Adrenal gland (tissue), 12 donors: ENCODE results near the gene THEM5. TPM values are rescaled to one million over a fixed set of nuclear protein-coding genes. Genes with fewer than 3 reads are reported as not detected.

Experiments used
- DNase-seq, 7 donors: peaks; one replicate each; pipeline ENCODE4 v3.0.0-alpha.2; 2019 to 2020
- H3K27ac ChIP-seq, 5 donors: fragments of 200-600 bp; sonication (generic) in 4 of 5; 1 replicate in 3 of 5; 2 replicates in 2 of 5; pipeline versions ENCODE4 v1.5.1 to v1.8.0; 2016 to 2020; ENCODE audit warnings: mild to moderate bottlenecking in 1 of 5
- H3K27me3 ChIP-seq: fragments of 200-600 bp; 2 replicates; pipeline ENCODE4 v1.8.0; 2021
- H3K36me3 ChIP-seq, 2 donors: fragments of 200-600 bp; replicated peaks in 1 of 2; 1 replicate in 1 of 2; 2 replicates in 1 of 2; pipeline versions ENCODE4 v1.5.1 to v1.8.0; 2018 to 2022
- H3K4me1 ChIP-seq, 2 donors: fragments of 200-600 bp; replicated peaks in 1 of 2; 1 replicate in 1 of 2; 2 replicates in 1 of 2; pipeline versions ENCODE4 v1.5.1 to v1.8.0; 2018 to 2021
- H3K4me3 ChIP-seq, 4 donors: fragments of 200-600 bp; sonication (generic) in 3 of 4; one replicate each; pipeline ENCODE4 v1.5.1; 2016 to 2018
- H3K9me3 ChIP-seq, 3 donors: fragments of 200-600 bp; sonication (generic) in 1 of 3; replicated peaks in 1 of 3; 1 replicate in 2 of 3; 2 replicates in 1 of 3; pipeline versions ENCODE4 v1.5.1 to v1.8.0; 2016 to 2021
- POLR2A ChIP-seq, 2 donors: fragments of 450-650 bp; IDR thresholded peaks; one replicate each; pipeline ENCODE4 v1.6.1; 2017; ENCODE audit warnings: antibody characterized with exemption in 2 of 2, mild to moderate bottlenecking in 2 of 2, moderate library complexity in 1 of 2
- WGBS, 4 donors: extraction: QIAGEN DNeasy Blood & Tissue Kit in 2 of 4; methylation state at CpG; one replicate each; pipeline versions ENCODE4 v1.1.5 to v1.1.7; 2013 to 2017; 5-methylcytosine and 5-hydroxymethylcytosine counted together
- intact Hi-C, 2 donors: fragments of 100-400 bp; cut with DNase I; formaldehyde crosslinking; loops; one replicate each; pipeline versions ENCODE4 v1.14.1 to v1.15.0; 2022 to 2023
- polyA plus RNA-seq, 3 donors: library from polyadenylated mRNA; stranded (reverse); fragments of 200-250 nt in 2 of 3; fragments of 350-450 nt in 1 of 3; fragmentation: Illumina TruSeq in 1 of 3; extraction: RNeasy Lipid Tissue Mini Kit (QIAGEN cat#74804) in 1 of 3; gene quantifications; one replicate each; pipeline ENCODE4 v1.2.3, GENCODE V29; 2013 to 2014
- total RNA-seq, 9 donors: library from RNA; depleted of rRNA in 4 of 9; stranded (reverse); fragments of >200 nt in 4 of 9; fragments of 120-200 nt in 1 of 9; fragmentation: NEBNext Ultra II Directional in 1 of 9; extraction: Animal tissue kit (Norgen Biotek cat#: 25700) in 1 of 9; gene quantifications; one replicate each; pipeline versions ENCODE4 v1.1.0 to v1.2.4, GENCODE V29; 2013 to 2023
- TF ChIP-seq, protein P1 (sequence below), 6 experiments: fragments of 450-650 bp in 4 of 6; fragments of 200-600 bp in 2 of 6; sonication (generic) in 1 of 6; IDR thresholded peaks; 1 replicate in 5 of 6; 2 replicates in 1 of 6; pipeline versions ENCODE4 v1.5.1 to v1.8.0; 2016 to 2021; ENCODE audit warnings: antibody characterized with exemption in 6 of 6, mild to moderate bottlenecking in 2 of 6, moderate library complexity in 1 of 6
- donor health status: healthy with polysubstance abuse.
- donor health status: Bipolar disorder and iron deficiency.
- donor health status: DM: yes; HTN: yes; CAD: no.
- donor health status: DM: no; HTN: no; CAD: no.
- donor health status: DM: no; HTN: no; CAD: no.
- donor health status: DM: yes; HTN: yes; CAD: no.

THEM5 gene
- total and polyA plus RNA-seq, 12 donors: not detected

DNA sequence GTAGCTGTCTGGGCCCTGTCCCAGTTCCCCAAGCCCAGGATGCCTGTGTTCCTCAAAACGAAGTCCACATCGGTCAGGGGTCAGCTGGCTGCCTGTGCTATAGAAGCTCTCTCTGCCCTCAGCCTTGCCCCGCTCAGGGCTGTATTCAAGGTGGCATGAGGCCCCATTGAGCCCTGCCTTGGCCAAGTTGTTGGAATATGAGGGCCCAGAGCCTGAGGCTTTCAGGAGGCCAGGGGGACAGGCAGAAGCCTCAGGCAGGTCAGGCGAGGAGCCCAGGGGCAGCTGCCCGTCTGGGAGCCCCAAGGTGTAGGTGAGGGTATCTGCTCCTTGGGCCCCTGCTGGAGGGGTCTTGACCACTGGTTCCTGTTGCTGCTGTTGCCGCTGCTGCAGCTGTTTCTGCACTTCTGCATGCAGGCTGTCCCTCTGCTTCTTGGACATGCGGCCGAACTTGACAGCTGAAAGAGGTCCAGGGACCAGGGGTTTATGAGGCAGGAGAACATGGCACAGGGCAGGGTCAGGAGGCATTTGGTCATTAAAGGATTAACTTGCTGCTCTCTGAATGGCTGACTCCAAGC lies 38.5 kb downstream of the THEM5 start:
- Histone ChIP-seq H3K36me3 (no peaks in the 10 kb centered on the region), H3K27me3 (no peaks in the 10 kb centered on the region), H3K4me1 (no peaks in the 10 kb centered on the region), H3K9me3 (no peaks in the 10 kb centered on the region), H3K4me3 (no peak overlapping the region), H3K27ac (no peak overlapping the region)
- TF ChIP-seq, protein P1, sequence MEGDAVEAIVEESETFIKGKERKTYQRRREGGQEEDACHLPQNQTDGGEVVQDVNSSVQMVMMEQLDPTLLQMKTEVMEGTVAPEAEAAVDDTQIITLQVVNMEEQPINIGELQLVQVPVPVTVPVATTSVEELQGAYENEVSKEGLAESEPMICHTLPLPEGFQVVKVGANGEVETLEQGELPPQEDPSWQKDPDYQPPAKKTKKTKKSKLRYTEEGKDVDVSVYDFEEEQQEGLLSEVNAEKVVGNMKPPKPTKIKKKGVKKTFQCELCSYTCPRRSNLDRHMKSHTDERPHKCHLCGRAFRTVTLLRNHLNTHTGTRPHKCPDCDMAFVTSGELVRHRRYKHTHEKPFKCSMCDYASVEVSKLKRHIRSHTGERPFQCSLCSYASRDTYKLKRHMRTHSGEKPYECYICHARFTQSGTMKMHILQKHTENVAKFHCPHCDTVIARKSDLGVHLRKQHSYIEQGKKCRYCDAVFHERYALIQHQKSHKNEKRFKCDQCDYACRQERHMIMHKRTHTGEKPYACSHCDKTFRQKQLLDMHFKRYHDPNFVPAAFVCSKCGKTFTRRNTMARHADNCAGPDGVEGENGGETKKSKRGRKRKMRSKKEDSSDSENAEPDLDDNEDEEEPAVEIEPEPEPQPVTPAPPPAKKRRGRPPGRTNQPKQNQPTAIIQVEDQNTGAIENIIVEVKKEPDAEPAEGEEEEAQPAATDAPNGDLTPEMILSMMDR (IDR thresholded peaks at IDR 0.05): no peak
- TF ChIP-seq POLR2A (IDR thresholded peaks at IDR 0.05): no peak
- 70 to 88% (median 83%) methylated on average over 3 to 8 of the region's 8 CpGs for WGBS, 4 donors
- intact Hi-C loops: no loop called here
- DNase-seq: no peak

DNA sequence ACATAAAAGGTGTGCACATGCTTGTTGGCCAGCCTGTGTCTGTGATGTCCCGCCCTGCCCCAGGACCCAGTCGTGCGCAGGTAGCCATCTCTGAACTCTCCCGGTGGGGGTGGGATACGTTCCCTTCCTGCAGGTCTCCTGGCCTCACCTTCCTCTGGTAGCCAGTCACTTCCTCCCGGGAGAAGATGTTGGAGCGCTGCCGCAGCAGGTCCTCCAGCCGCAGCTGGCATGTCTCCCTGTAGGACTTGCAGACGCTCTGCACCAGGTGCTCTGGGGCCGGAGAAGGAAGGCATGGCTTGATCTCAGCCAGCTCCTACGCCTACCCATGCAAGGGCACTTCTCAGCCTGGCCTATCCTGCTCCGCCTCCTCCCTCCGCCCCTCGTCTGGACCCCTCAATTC lies 39.1 kb downstream of the THEM5 start:
- 77 to 86% (median 84%) methylated on average over 15 of the region's 15 CpGs for WGBS, 4 donors
- intact Hi-C loops: no loop called here
- Histone ChIP-seq H3K27me3 (no peaks in the 10 kb centered on the region), H3K4me3 (no peak overlapping the region), H3K36me3 (no peaks in the 10 kb centered on the region), H3K4me1 (no peaks in the 10 kb centered on the region), H3K9me3 (no peaks in the 10 kb centered on the region), H3K27ac (no peak overlapping the region)
- DNase-seq: no peak
- no peak for TF ChIP-seq POLR2A (IDR thresholded peaks at IDR 0.05)
- TF ChIP-seq, protein P1 (IDR thresholded peaks at IDR 0.05): no peak

DNA sequence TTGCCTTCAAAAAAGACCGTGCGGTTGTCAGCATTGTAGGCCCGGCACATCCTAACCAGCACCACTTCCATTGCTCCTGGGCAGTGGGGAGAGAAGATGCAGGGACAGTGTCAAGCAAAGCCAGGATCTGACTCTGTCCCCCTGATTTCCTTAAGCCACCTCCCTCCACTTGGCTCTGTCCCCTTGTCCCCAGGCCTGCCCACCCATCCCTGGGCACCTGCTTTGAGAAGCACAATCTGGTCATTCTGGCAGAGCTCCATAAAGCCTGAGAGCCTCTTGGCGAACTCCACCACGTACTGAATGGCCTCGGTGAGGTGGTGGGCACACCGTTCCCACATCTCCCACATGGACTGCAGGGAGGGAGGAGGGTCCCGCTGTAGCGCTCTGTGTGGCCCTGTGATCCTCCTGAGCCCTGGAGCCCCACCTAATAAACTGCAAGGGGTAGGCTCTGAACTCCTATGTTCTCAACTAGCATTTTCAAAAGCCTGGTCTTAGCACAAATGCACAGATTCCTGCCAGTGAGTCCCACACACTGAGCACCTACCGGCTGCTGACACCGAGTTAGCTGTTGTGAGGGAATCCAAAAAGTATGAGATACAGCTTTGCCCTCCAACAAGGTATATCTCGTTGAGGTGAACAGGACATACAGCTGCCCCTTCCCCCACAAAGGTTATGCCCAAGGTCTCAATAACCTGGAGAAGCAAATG lies 40.1 kb downstream of the THEM5 start:
- Histone ChIP-seq H3K9me3 (no peaks in the 10 kb centered on the region), H3K4me3 (no peak overlapping the region), H3K4me1 (no peaks in the 10 kb centered on the region), H3K36me3 (no peaks in the 10 kb centered on the region), H3K27ac (no peak overlapping the region), H3K27me3 (no peaks in the 10 kb centered on the region)
- intact Hi-C loops: no loop called here
- DNase-seq: no peak
- TF ChIP-seq, protein P1 (IDR thresholded peaks at IDR 0.05): no peak
- TF ChIP-seq POLR2A (IDR thresholded peaks at IDR 0.05): no peak
- 82 to 87% (median 83%) methylated on average over 11 to 12 of the region's 12 CpGs for WGBS, 4 donors

DNA sequence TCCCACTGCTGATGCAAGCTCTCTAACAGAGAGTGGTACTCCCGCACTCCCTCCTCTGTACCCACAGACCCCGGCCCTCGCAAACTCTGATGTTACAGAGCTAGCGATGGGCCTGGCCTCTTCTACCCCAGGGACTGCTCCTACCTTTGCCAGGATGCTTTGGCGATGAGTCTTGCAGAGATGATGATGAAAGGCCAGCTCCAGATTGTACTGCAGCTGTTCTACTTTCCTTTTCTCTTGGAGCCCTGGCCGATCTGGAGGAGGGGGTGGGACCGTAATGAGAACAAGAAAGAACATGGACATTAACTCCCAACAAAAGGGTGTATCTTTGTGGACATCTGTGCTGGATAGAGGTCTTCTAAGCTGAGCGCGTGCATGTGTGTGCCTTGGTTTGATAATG lies 42.3 kb downstream of the THEM5 start:
- no peak for DNase-seq
- no peak overlapping the region for H3K4me3 ChIP-seq
- no peak overlapping the region for H3K27ac ChIP-seq
- TF ChIP-seq, protein P1 (IDR thresholded peaks at IDR 0.05): no peak
- no peak for TF ChIP-seq POLR2A (IDR thresholded peaks at IDR 0.05)
- no peaks in the 10 kb centered on the region for H3K4me1 ChIP-seq
- no peaks in the 10 kb centered on the region for H3K27me3 ChIP-seq
- intact Hi-C loops: no loop called here
- no peaks in the 10 kb centered on the region for H3K36me3 ChIP-seq
- no peaks in the 10 kb centered on the region for H3K9me3 ChIP-seq
- 85 to 91% (median 87%) methylated on average over 9 of the region's 9 CpGs for WGBS, 4 donors
